PC-3 (cell line): ENCODE results near the gene ZNF239. TPM values are rescaled to one million over a fixed set of nuclear protein-coding genes. Genes with fewer than 3 reads are reported as not detected.

Experiments
- ATAC-seq: fragments of 200-7000 bp; cut with Tn5 transposase; 2 replicates; pipeline ENCODE4 v1.9.1; 2020; ENCODE audit warnings: mild to moderate bottlenecking, moderate library complexity
- BruUV-seq: library from RNA; stranded (reverse); fragments of 400-500 nt; replicated peaks from 2 replicates; lab custom pipeline; 2021; lab: Mats Ljungman, UMichigan
- CTCF ChIA-PET: fragments of 300-600 bp; sonication (Branson Sonifier 250); formaldehyde crosslinking; loops from one replicate; lab custom pipeline; 2022; ENCODE audit warnings: antibody characterized with exemption; lab: Charles Lee
- POLR2A ChIA-PET: fragments of 300-600 bp; sonication (Branson Sonifier 250); formaldehyde crosslinking; loops from one replicate; lab custom pipeline; 2022; ENCODE audit warnings: antibody characterized with exemption; ENCODE audit not compliant: unreplicated experiment; lab: Charles Lee
- DNase-seq: peaks from one replicate; pipeline ENCODE4 v3.0.0-alpha.2; 2015
- H2AFZ ChIP-seq: fragments of 300-600 bp; sonication (generic); 2 replicates; pipeline ENCODE4 v1.6.0; 2016; ENCODE audit warnings: antibody characterized with exemption, low read length
- H3F3A ChIP-seq: fragments of 300-600 bp; sonication (generic); one replicate; pipeline ENCODE4 v1.6.0; 2017; ENCODE audit warnings: antibody characterized with exemption, low read length, control low read depth, mild to moderate bottlenecking; ENCODE audit not compliant: unreplicated experiment
- H3K27ac ChIP-seq: fragments of 300-600 bp; sonication (generic); 2 replicates; pipeline ENCODE4 v1.5.1; 2016; ENCODE audit warnings: mild to moderate bottlenecking, low read length
- H3K27me3 ChIP-seq: fragments of 300-600 bp; sonication (generic); 2 replicates; pipeline ENCODE4 v1.6.1; 2016; ENCODE audit warnings: low read length, mixed read lengths
- H3K36me3 ChIP-seq: fragments of 300-600 bp; sonication (generic); 2 replicates; pipeline ENCODE4 v1.6.1; 2016; ENCODE audit warnings: low read depth, mixed run types, low read length, mixed read lengths
- H3K4me1 ChIP-seq: fragments of 300-600 bp; sonication (generic); 2 replicates; pipeline ENCODE4 v1.5.1; 2016; ENCODE audit warnings: low read length; ENCODE audit not compliant: insufficient read depth
- H3K4me2 ChIP-seq: fragments of 300-600 bp; sonication (generic); 2 replicates; pipeline ENCODE4 v1.6.0; 2016; ENCODE audit warnings: low read length
- H3K4me3 ChIP-seq: fragments of 300-600 bp; sonication (generic); 2 replicates; pipeline ENCODE4 v1.5.1; 2016; ENCODE audit warnings: mild to moderate bottlenecking, low read length, mixed read lengths
- H3K79me2 ChIP-seq: fragments of 300-600 bp; sonication (generic); 2 replicates; pipeline ENCODE4 v1.6.1; 2017; ENCODE audit warnings: low read length, mixed read lengths
- H3K9ac ChIP-seq: fragments of 300-600 bp; sonication (generic); 2 replicates; pipeline ENCODE4 v1.6.0; 2016; ENCODE audit warnings: mild to moderate bottlenecking, low read length
- H3K9me2 ChIP-seq: fragments of 300-600 bp; sonication (generic); replicated peaks from 2 replicates; pipeline ENCODE4 v1.6.1; 2016; ENCODE audit warnings: mixed run types, low read length, mixed read lengths
- H3K9me3 ChIP-seq: fragments of 300-600 bp; sonication (generic); 2 replicates; pipeline ENCODE4 v1.6.1; 2016; ENCODE audit warnings: low read length, mixed read lengths
- H4K20me1 ChIP-seq: fragments of 300-600 bp; sonication (generic); 2 replicates; pipeline ENCODE4 v1.6.1; 2016; ENCODE audit warnings: low read length, mixed read lengths
- CTCF ChIP-seq: fragments of 300-600 bp; sonication (generic); conservative IDR thresholded peaks from 2 replicates; pipeline ENCODE4 v1.5.1; 2017; ENCODE audit warnings: antibody characterized with exemption, low read depth, mild to moderate bottlenecking, low read length
- EZH2 ChIP-seq: fragments of 300-600 bp; sonication (generic); IDR thresholded peaks from one replicate; pipeline ENCODE4 v1.6.1; 2017; ENCODE audit warnings: antibody characterized with exemption, mild to moderate bottlenecking, low read length; ENCODE audit not compliant: unreplicated experiment
- EZH2phosphoT487 ChIP-seq: fragments of 300-600 bp; sonication (generic); IDR thresholded peaks from 2 replicates; pipeline ENCODE4 v1.6.1; 2018; ENCODE audit warnings: mild to moderate bottlenecking, antibody characterized with exemption, low read length, borderline replicate concordance
- intact Hi-C: fragments of 100-400 bp; cut with micrococcal nuclease; formaldehyde crosslinking; loops from 2 replicates; pipeline ENCODE4 v1.9.0; 2023
- total RNA-seq: library from RNA; depleted of rRNA; stranded (reverse); fragments of >200 nt; gene quantifications from 2 replicates; pipeline ENCODE4 v1.2.3, GENCODE V29; 2014

Gene ZNF239
- total RNA-seq, 1 experiment from 2014 or later, result 9.7 TPM

GRCh38 chr10:43622038-43622437 is 47.6 kb upstream of the ZNF239 start:
- no peak overlapping the region for H3K4me2 ChIP-seq
- no TSS peak for BruUV-seq
- H3K27me3 ChIP-seq, result no peaks in the 10 kb centered on the region
- no peaks in the 10 kb centered on the region for H3K79me2 ChIP-seq
- H3K9me3 ChIP-seq, result peaks cover 38% of the 10 kb centered on the region
- no peak overlapping the region for H2AFZ ChIP-seq
- CTCF ChIA-PET, result no interaction called here
- no peak for TF ChIP-seq EZH2
- no peak for TF ChIP-seq EZH2phosphoT487
- no peak for TF ChIP-seq CTCF
- H3K9me2 ChIP-seq, result no peaks in the 10 kb centered on the region
- no peak overlapping the region for H3K4me3 ChIP-seq
- no peak overlapping the region for H3K27ac ChIP-seq
- DNase-seq (no peak), ATAC-seq (no peak)
- intact Hi-C loops, result no loop called here
- POLR2A ChIA-PET, result no interaction called here
- no peak overlapping the region for H3K9ac ChIP-seq
- H3F3A ChIP-seq, result no peaks in the 10 kb centered on the region
- H3K4me1 ChIP-seq, result no peaks in the 10 kb centered on the region
- no peaks in the 10 kb centered on the region for H4K20me1 ChIP-seq
- peaks cover 18% of the 10 kb centered on the region for H3K36me3 ChIP-seq

- Histone ChIP-seq H3K4me1 (no peaks in the 10 kb centered on the region), H3K4me3 (no peak overlapping the region), H3K27ac (no peak overlapping the region), H3K4me2 (no peak overlapping the region), H3K9me2 (no peaks in the 10 kb centered on the region), H3F3A (no peaks in the 10 kb centered on the region), H2AFZ (no peak overlapping the region), H3K9ac (no peak overlapping the region), H3K27me3 (no peaks in the 10 kb centered on the region), H4K20me1 (no peaks in the 10 kb centered on the region), H3K79me2 (no peaks in the 10 kb centered on the region), H3K36me3 (peaks cover 43% of the 10 kb centered on the region), H3K9me3 (peaks cover 50% of the 10 kb centered on the region)
- ChIA-PET CTCF (no interaction called here), POLR2A (no interaction called here)
- no peak for ATAC-seq
- DNase-seq, result no peak
- intact Hi-C loops, result no loop called here
- no TSS peak for BruUV-seq
- TF ChIP-seq EZH2 (no peak), CTCF (no peak), EZH2phosphoT487 (no peak)
Measured at GRCh38 chr10:43619368-43619767, 45.0 kb upstream of the ZNF239 start.

- ATAC-seq, result no peak
- Histone ChIP-seq H3K79me2 (no peaks in the 10 kb centered on the region), H3K4me2 (no peak overlapping the region), H3K4me1 (no peaks in the 10 kb centered on the region), H3K36me3 (peaks cover 67% of the 10 kb centered on the region), H4K20me1 (no peaks in the 10 kb centered on the region), H3F3A (no peaks in the 10 kb centered on the region), H3K4me3 (no peak overlapping the region; the same call in 1 of the 2 replicates), H3K9me2 (no peaks in the 10 kb centered on the region), H3K9me3 (peaks cover 42% of the 10 kb centered on the region), H3K27ac (no peak overlapping the region), H3K27me3 (no peaks in the 10 kb centered on the region), H2AFZ (no peak overlapping the region), H3K9ac (no peak overlapping the region)
- TSS peak; percentile 16 for BruUV-seq
- TF ChIP-seq EZH2 (no peak), CTCF (no peak), EZH2phosphoT487 (no peak)
- ChIA-PET CTCF (no interaction called here), POLR2A (no interaction called here)
- intact Hi-C loops, result no loop called here
- DNase-seq, result no peak
Measured at GRCh38 chr10:43616697-43617370, 42.4 kb upstream of the ZNF239 start.
